HG03159 (cell line): ENCODE measurements around the gene MT1HL1.
"Not testable (repeated sequence)": the region's sequence is repeated elsewhere in the genome, so short reads cannot be mapped to it uniquely, and the experiment has no call there.

Source experiments
- ATAC-seq: cut with Tn5 transposase; IDR thresholded peaks from one replicate; pipeline ENCODE4 v1.9.1; 2021; ENCODE audit warnings: mild to moderate bottlenecking, moderate library complexity; ENCODE audit not compliant: unreplicated experiment

MT1HL1 gene

DNA sequence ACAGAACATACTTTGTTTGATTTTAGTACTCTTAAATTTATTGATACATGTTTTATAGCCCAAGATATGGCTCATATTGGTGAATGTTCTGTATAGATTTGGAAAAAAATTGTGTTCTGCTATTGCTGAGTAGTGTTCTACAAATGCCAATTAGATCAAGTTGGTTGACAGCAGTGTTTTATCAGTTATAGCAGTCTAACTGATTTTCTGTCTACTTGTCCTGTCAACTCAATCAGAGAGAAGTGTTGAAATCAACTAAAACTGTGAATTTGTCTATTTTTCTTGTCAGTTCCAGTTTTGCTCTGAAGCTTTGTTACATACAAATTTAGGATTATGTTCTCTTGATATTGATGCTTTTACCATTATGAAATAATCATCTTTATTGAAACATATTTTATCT is 14.7 kb upstream of the MT1HL1 start:
- ATAC-seq: no peak

DNA sequence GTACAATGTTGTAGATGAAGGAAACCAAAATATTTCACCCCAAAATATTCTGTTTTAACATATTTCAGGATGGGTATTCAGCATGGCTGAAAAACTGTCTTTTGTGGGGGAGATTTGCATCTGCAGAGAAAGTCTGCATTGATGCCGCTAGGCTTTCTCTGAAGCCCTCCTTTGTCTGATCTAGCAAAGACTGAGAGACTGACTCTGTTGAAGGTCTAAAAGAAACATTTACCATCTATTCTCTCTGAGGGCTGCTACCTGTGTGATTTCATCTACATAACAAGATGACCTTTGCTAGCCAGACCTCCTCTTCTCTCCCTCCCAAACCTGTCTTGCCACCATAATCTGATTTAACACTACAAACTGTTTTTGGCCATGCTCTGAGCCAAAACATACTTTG is 12.4 kb upstream of the MT1HL1 start:
- no peak for ATAC-seq

DNA sequence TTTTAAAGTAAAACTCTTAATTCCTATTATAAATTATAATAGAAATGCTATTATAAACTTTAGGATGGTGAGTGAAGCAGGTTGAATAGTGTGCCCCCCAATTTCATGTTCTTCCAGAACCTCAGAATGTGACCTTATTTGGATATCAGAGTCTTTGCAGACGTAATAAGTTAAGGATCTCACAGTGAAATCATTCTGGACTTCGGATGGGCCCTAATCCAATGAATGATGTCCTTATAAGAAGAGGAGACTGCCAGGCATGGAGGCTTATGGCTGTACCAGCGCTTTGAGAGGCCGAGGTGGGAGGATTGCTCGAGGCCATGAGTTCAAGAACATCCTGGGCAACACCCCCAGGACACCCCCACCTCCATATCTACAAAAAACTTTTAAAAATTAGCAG is 9.4 kb upstream of the MT1HL1 start:
- ATAC-seq: no peak

DNA sequence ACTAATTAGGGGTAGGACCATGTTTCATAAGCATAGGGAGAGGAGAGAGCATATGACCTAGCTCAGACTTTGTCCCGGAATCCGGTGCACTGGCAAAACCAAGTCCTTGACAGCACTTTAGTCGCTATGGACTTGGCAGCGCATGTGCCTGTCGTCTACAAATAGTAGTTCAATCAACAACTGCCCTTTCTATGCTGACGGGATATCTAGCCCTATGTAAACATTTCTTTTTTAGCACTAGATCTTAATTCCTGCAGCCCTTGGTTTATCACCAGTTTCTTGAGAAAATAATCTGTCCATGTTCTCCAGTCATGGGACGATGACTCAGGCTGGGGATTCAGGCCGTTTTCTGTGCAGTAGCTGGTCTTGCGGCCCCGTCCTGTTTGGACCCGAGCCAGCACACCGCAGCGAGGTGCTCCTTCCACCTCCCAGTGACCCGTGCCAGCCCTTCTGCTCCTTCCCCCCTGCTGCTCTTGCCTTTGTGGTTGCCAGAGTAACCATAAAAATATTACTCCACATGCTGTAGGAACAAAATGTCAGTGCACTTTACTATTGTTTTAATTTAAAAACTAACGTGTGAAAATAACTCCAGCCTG is 8.6 kb upstream of the MT1HL1 start:
- no peak for ATAC-seq

DNA sequence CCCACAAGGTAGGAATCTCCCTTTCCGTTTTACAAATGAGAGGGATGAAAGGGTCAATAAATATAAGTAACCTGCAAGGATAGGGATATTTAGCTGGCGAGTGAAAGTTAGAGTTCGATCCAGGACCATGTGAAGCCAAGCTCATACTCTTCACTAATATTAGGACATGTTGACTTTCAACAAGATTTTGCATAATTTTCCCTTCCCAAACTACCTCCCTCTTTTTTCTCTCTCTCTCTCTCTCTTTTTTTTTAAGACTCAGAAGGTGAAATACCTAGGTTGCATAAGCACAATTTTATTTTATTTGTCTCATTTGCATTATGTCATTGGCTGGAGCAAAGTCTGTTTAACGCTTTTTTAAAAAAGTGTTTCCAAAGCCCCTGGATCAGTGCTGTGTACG is 8.1 kb upstream of the MT1HL1 start:
- no peak for ATAC-seq

DNA sequence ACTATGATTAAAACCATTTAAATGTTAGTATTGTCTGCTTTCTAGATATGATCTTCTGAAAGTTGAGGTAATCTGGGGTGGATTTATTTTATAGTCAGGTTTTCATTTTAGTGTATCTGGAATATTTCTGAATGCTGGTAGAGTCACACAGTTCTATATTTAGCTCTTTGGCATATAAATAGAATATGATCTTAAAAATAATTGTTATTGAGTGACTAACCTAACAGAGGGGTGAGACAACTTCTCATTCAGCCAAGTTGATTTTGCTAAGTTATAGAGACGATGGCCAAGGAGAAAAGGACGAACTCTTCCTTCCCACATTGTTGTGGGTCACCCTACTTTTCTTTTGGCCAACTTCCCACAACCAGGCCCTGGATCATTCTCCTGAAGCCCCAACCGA is 7.2 kb upstream of the MT1HL1 start:
- ATAC-seq: no peak

DNA sequence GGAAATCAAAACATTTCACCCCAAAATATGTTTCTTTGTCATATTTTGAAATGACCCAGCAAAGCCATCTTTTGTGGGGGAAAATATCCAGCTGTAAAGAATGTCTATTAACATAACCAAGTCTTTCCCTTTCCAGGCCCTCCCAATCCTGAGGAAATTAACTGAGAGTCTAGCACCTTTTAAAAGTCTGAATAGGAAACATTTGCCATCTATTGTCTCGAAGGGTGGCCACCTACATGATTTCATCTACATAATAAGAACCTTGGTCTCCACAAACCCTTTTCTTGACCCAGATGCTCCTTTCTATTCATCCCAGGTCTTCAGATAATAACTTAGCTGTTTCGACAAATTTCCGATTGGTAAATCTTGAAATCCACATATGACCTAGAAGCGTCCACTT is 5.4 kb upstream of the MT1HL1 start:
- ATAC-seq: no peak

DNA sequence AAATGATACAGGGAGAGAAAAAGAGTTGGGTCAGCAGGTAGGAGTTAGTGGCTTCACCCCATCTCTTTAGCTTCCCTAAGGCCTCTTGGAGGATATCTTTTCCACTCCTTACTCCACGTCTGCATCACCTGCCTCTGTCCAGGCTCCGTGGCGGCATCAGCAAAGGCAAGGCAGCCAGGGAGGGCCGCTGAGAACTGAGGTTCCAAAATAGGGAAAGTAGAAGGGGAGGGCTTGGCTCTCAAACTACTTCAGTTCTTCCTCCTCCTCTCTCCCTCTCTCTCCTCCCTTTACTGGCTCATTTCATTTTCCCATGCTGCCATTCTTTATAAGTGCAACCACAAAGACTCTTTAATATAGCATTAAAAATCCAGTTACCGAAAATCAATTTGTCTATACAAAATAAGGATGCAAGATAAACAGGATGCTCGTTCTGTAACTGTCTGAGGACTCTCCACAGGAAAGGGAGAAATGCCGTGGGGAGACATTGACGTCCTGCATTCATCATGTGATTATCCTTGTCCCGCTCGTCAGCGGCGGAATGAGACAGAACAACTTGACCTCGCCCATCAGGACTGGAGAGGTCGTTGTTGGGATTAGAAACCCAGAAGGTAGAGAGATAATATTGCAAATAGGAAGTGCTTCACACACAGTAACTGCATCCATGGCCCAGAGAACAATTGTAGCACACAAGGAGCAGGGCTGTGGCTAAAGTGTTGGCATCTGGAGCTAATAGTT is 3.1 kb upstream of the MT1HL1 start:
- no peak for ATAC-seq

DNA sequence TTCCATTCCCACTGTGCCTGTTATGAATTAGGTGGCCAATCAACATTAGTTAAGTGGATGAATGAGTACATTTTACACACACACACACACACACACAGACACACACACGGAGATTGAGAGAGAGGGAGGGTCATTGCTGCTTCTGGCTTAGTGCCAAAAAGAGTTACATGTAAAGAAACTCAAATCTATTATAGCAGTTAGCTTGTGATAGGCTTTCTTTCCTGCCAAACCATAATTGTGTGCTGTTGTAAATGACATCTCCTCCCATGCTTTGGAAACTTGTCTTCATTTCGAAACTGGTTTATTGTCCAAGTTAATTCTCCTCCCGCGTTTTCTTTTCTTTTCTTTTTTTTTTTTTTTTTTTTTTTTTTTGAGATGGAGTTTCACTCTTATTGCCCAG is 1.4 kb upstream of the MT1HL1 start:
- no peak for ATAC-seq

DNA sequence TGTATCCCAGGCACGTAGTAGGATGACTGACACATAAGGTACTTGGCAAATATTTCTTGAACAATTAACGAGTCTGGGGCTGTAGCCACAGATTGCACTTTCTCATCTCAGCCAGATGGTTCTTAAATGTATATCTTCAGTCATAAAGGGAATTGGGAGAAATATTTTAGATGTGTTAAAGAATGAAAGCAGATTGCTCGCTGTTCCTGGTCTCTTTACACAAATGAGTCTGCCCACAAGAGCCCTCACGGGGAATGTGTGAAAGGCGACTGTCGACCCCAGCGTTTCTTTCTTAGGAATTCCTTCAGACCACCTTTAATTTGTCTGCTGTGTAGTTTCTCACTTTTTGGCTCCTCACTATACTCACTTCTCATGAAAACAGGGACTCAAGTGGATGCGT is 725 bp downstream of the MT1HL1 start:
- no peak for ATAC-seq

DNA sequence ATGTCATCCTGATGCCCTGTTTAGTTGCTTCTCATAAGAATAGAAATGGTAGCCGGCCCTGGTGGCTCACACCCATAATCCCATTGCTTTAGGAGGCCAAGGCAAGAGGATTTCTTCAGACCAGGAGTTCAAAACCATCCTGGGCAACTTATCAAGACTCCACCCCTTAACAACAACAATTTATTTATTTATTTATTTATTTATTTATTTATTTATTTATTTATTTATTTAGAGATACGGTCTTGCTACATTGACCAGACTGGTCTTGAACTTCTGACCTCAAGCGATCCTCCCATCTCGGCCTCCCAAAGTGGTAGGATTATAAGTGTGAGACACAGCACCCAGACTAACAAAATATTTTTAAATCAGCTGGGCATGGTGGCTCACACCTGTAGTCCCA is 4.0 kb downstream of the MT1HL1 start:
- ATAC-seq: no peak

DNA sequence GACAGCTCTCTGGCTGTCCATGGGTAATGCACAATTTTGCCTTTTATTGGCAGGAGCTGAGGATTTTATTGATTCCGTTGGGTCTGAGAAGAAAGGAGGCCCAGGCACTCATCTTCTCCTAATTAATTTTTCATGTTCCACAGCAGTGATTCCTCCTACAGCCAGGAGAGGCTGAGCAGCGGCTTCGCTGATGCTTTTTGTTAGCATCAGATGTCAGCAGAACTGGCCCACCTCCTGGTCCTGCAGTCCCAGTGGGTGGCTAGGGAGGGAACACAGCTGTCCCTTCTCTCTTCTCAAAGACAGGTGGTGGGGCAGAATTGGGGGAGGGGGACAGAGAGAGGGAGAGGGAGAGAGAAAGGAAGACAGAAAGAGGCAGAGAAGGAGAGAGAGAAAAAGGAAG is 5.7 kb downstream of the MT1HL1 start:
- no peak for ATAC-seq

DNA sequence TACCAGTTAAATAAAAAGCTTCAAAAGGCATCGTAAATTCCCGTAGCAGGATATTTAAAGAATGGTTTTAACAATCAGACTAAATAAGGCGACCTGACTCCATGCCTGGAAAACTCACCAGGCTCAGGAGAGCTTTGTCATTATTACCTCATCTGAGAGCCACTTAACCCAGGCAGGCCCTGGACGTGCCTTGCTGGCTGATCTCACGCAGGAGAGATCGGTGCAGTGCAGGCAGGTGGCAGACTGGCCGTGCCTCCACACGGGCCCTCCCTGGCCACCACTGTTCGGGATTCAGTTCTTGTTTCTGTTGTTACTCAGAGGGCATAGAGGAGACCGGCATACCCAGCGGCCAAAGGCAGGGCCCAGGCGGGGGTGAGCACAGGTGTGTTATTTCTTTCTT is 6.4 kb downstream of the MT1HL1 start:
- no peak for ATAC-seq

DNA sequence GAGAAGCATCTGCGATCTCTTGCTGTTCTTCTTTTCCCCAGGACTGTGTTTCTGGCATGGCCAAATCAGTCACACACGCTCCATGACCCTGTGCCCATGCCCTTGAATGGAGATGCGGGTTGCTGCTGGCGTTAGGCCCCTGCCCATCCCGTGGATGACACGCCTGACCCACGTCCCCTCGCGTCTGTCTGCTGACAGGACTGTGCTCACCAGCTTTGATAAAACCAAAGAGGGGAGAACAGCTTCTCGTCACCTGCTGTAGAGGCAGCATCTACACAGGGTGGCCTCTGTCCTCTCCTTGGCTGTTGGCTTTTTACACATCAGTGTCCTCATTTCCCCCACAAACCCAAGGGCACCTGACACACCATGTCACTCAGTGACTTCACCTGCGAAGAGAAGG is 6.9 kb downstream of the MT1HL1 start:
- no peak for ATAC-seq

DNA sequence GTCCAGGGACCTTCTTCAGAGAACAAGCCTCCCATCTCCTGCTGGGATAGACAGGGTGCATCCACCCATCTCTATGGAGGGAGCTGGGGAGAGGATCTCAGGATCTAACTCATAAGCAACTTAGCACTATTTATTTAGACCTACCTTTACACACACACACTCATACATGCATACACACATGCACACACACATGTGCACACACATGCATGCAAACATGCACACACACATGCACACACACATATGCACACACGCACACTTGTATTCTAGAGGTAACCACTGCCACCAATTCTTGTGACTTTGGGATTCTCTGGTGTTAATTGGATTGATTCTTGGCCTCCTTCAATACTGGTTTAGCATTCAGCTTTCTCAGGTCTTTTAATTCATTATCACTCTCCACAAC is 9.8 kb downstream of the MT1HL1 start:
- no peak for ATAC-seq

DNA sequence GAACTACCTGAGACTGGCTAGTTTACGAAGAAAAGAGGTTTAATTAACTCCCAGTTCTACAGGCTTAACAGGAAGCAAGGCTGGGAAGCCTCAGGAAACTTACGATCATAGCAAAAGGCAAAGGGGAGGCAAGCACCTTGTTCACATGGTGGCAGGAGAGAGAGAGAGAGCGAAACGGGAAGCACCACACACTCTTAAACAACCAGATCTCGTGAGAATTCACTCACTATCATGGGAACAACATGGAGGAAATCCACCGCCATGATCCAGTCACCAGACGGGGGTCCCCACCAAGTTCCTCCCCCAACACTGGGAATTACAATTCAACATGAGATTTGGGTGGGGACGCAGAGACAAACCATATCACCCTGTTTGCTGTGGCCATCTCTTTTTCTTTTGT is 11.8 kb downstream of the MT1HL1 start:
- ATAC-seq: no peak

DNA sequence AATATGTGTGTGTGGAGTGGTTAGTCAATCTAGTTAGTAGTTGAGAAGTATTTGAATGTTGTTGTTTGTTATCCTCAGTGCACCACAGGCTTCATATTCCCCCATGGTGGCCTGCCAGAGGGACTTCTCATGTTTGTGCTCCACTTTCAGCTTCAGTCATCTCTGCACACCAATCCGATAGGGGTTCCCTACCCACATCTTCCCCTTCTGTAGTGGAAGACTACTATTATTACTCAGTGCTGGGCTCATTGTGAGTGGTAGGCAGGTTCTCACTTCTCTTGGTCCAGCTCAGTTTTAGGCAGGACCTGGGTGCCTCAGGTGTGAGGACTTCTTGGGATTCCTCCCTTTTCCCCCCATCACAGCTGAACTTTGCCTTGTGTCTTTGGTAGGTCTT is 14.2 kb downstream of the MT1HL1 start:
- no peak for ATAC-seq

DNA sequence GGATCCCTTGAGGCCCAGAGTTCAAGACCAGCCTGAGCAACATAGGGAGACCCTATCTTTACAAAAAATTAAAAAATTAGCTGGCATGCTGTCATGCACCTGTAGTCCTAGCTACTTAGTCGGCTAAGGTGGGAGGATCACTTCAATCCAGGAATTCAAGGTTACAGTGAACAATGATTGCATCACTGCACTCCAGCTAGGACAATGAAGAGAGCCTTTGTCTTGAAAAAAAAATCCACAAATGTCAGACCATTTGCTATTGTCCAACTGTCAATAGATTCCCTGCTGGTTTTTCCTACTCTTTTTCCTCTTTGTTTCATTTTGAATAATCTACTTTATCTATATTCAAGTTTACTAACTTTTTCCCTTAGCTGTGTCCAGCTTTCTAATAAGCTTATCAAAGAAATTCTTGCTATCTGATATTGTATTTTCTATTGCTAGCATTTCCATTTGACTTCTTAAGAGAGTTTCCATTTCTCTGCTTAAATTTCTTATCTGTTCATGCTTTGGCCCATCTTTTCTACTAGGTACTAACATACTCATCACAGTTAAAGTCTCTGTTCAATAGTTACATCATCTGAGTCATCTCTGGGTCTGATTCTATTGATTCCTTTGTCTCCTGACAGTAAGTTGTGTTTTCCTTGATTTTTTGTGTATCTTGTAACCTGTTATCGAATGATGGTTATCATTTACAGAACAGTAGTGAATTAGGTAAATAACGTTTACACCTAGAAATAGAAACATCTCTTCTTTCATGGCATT is 14.8 kb downstream of the MT1HL1 start:
- ATAC-seq: no peak

DNA sequence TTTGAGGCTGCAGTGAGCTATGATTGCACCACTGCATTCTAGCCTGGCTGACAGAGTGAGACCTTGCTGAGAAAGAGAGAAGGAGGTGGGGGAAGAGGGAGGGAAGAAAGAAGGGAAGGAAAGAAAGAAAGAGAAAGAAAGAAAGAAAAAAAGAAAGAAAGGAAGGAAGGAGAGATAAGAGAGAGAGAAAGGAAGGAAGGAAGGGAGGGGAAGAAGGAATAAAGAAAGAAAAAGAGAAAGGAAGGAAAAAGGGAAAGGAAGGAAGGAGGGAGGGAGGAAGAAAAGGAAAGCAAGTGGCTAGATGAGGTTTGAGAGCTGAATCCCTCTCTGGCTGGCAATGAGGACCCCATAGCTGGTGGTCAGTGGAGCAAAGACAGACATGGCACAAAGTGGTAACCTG is 20.4 kb downstream of the MT1HL1 start:
- ATAC-seq: no peak

DNA sequence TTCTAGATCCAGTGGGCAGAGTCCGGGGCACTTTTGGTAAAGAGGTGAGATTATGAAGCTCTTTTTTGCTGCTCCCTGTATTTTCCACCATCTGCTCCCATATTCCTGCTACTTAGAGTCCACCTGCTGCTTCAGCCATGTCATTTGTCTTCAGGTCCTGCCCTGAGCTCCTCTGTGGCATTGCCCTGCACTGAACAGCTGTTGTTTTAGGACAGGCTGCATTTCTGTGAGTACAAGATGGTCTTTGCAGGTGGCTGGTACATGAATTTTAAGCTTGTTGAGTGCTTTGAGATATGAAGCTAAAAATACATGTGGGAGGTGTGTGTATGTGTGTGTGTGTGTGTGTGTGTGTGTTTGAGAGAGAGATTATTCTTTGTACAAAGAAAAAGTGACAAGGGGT is 21.9 kb downstream of the MT1HL1 start:
- no peak for ATAC-seq

DNA sequence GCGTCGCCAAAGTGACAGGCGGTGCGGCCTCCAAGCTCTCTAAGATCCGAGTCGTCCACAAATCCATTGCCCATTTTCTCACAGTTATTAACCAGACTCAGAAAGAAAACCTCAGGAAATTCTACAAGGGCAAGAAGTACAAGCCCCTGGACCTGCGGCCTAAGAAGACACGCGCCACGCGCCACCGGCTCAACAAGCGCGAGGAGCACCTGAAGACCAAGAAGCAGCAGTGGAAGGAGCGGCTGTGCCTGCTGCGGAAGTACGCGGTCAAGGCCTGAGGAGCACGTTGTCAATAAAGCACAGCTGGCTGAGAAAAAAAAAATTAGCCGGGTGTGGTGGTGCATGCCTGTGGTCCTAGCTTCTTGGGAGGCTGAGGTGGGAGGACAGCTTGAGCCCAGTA is 22.8 kb downstream of the MT1HL1 start:
- ATAC-seq: not testable (repeated sequence)

DNA sequence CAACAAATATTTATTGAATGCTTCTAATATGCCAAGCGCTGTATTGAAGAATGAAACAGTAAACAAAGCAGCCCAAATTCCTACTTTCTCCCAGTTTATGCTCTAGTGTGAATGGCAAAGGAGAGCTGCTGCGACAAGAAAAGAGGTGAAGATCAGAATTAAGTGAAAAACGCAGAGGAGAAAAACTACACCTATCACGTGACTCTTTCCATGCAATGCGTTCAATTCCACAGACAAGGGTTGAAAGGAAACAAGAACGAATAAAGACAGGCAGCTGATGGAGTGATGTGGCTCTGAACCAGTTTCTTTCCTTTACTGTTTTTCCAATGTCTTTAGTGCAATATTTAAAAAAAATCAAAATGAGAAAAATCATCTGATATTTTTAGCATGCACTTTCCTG is 23.6 kb downstream of the MT1HL1 start:
- ATAC-seq: no peak
